SK-N-SH treated with all-trans-retinoic acid at 6 μM for 48 hours (cell line): ENCODE data around the gene ABTB1.

Experiments used
- ATAC-seq: fragments of 200-7000 bp; cut with Tn5 transposase; 3 replicates; pipeline ENCODE4 v1.9.1; 2020; ENCODE audit warnings: mild to moderate bottlenecking, moderate library complexity
- ARNTL ChIP-seq: fragments of 450-650 bp; formaldehyde crosslinking; IDR thresholded peaks from 2 replicates; pipeline ENCODE4 v1.5.0; 2020; ENCODE audit warnings: low read depth, mild to moderate bottlenecking, moderate library complexity, borderline replicate concordance
- BACH2 ChIP-seq: fragments of 250-450 bp; sonication (Bioruptor Pico); IDR thresholded peaks from 2 replicates; pipeline ENCODE4 v1.9.0; 2021; ENCODE audit warnings: mild to moderate bottlenecking, borderline replicate concordance
- CREB5 ChIP-seq: fragments of 250-450 bp; sonication (Bioruptor Pico); IDR thresholded peaks from 2 replicates; pipeline ENCODE4 v1.5.1; 2020; ENCODE audit warnings: low read depth, mild to moderate bottlenecking, moderate library complexity
- CSRNP3 ChIP-seq: fragments of 250-450 bp; sonication (Bioruptor Pico); IDR thresholded peaks from 2 replicates; pipeline ENCODE4 v1.5.1; 2021; ENCODE audit warnings: mild to moderate bottlenecking, moderate library complexity
- ESRRG ChIP-seq: fragments of 250-450 bp; sonication (Bioruptor Pico); IDR thresholded peaks from 2 replicates; pipeline ENCODE4 v1.6.1; 2021; ENCODE audit warnings: mild to moderate bottlenecking
- GLIS3 ChIP-seq: fragments of 250-450 bp; sonication (Bioruptor Pico); IDR thresholded peaks from 2 replicates; pipeline ENCODE4 v1.5.0; 2020; ENCODE audit warnings: mild to moderate bottlenecking, moderate library complexity
- OSR1 ChIP-seq: fragments of 250-450 bp; sonication (Bioruptor Pico); IDR thresholded peaks from 2 replicates; pipeline ENCODE4 v1.8.0; 2022; ENCODE audit warnings: moderate library complexity, mild to moderate bottlenecking, inconsistent platforms
- PATZ1 ChIP-seq: fragments of 250-450 bp; sonication (Bioruptor Pico); IDR thresholded peaks from 2 replicates; pipeline ENCODE4 v1.8.0; 2020; ENCODE audit warnings: mild to moderate bottlenecking, moderate library complexity, borderline replicate concordance
- POU6F1 ChIP-seq: fragments of 250-450 bp; sonication (Bioruptor Pico); IDR thresholded peaks from 2 replicates; pipeline ENCODE4 v1.8.0; 2021; ENCODE audit warnings: low read depth, mild to moderate bottlenecking, moderate library complexity, borderline replicate concordance
- PPARA ChIP-seq: fragments of 250-450 bp; sonication (Bioruptor Pico); IDR thresholded peaks from 2 replicates; pipeline ENCODE4 v1.5.0; 2020; ENCODE audit warnings: mild to moderate bottlenecking, borderline replicate concordance
- RARB ChIP-seq: fragments of 250-450 bp; sonication (Bioruptor Pico); IDR thresholded peaks from 2 replicates; pipeline ENCODE4 v1.8.0; 2021; ENCODE audit warnings: mild to moderate bottlenecking, moderate library complexity
- SNAI2 ChIP-seq: fragments of 250-450 bp; sonication (Bioruptor Pico); IDR thresholded peaks from 2 replicates; pipeline ENCODE4 v1.5.0; 2020; ENCODE audit warnings: mild to moderate bottlenecking, moderate library complexity
- TCF4 ChIP-seq: fragments of 250-450 bp; sonication (Bioruptor Pico); IDR thresholded peaks from 2 replicates; pipeline ENCODE4 v1.8.0; 2021; ENCODE audit warnings: mild to moderate bottlenecking, moderate library complexity, borderline replicate concordance
- TSHZ2 ChIP-seq: fragments of 250-450 bp; sonication (Bioruptor Pico); IDR thresholded peaks from 2 replicates; pipeline ENCODE4 v1.5.0; 2020; ENCODE audit warnings: mild to moderate bottlenecking, moderate library complexity
- ZC3H10 ChIP-seq: fragments of 250-450 bp; sonication (Bioruptor Pico); IDR thresholded peaks from 2 replicates; pipeline ENCODE4 v1.5.1; 2021; ENCODE audit warnings: mild to moderate bottlenecking, moderate library complexity
- ZFP3 ChIP-seq: fragments of 250-450 bp; sonication (Bioruptor Pico); IDR thresholded peaks from 2 replicates; pipeline ENCODE4 v1.5.0; 2020; ENCODE audit warnings: mild to moderate bottlenecking, moderate library complexity
- ZFP30 ChIP-seq: fragments of 450-650 bp; formaldehyde crosslinking; IDR thresholded peaks from 2 replicates; pipeline ENCODE4 v1.5.0; 2022; ENCODE audit warnings: mild to moderate bottlenecking, moderate library complexity
- ZNF565 ChIP-seq: fragments of 450-650 bp; formaldehyde crosslinking; conservative IDR thresholded peaks from 2 replicates; pipeline ENCODE4 v1.5.0; 2020; ENCODE audit warnings: low read depth, mild to moderate bottlenecking, moderate library complexity
- ZNF70 ChIP-seq: fragments of 450-650 bp; formaldehyde crosslinking; IDR thresholded peaks from 2 replicates; pipeline ENCODE4 v1.5.0; 2020; ENCODE audit warnings: mild to moderate bottlenecking, moderate library complexity
- ZNF8 ChIP-seq: fragments of 450-650 bp; formaldehyde crosslinking; IDR thresholded peaks from 2 replicates; pipeline ENCODE4 v1.5.0; 2020; ENCODE audit warnings: mild to moderate bottlenecking, moderate library complexity

The ABTB1 gene

GRCh38 chr3:127637971-127638370, 34.8 kb upstream of the ABTB1 start:
- ATAC-seq, result no peak
- no peak for TF ChIP-seq ZNF70 (CRISPR knock-in tag)
- TF ChIP-seq ZNF565, result no peak
- TF ChIP-seq ESRRG (CRISPR knock-in tag), result no peak
- TF ChIP-seq BACH2 (CRISPR knock-in tag), result no peak
- TF ChIP-seq CREB5 (CRISPR knock-in tag), result no peak
- no peak for TF ChIP-seq ZC3H10
- TF ChIP-seq ZFP3 (CRISPR knock-in tag), result no peak
- TF ChIP-seq, all 23 proteins: peak for 0

- TF ChIP-seq SNAI2 (no peak), CSRNP3 (CRISPR knock-in tag) (no peak), ZNF565 (no peak), GLIS3 (CRISPR knock-in tag) (no peak), ESRRG (CRISPR knock-in tag) (no peak), OSR1 (CRISPR knock-in tag) (no peak), ZFP30 (no peak), ARNTL (no peak), BACH2 (CRISPR knock-in tag) (no peak), ZFP3 (CRISPR knock-in tag) (no peak), POU6F1 (CRISPR knock-in tag) (no peak), ZC3H10 (no peak), CREB5 (CRISPR knock-in tag) (no peak), TCF4 (CRISPR knock-in tag) (no peak)
- TF ChIP-seq, all 23 proteins: peak for 0
- no peak for ATAC-seq
Observed at GRCh38 chr3:127639173-127640041, 33.3 kb upstream of the ABTB1 start.

GRCh38 chr3:127640042-127640355, 32.8 kb upstream of the ABTB1 start:
- no peak for ATAC-seq
- TF ChIP-seq PPARA (CRISPR knock-in tag), result no peak
- TF ChIP-seq CREB5 (CRISPR knock-in tag), result no peak
- no peak for TF ChIP-seq PATZ1
- TF ChIP-seq TSHZ2 (CRISPR knock-in tag), result no peak
- TF ChIP-seq ZNF70 (CRISPR knock-in tag), result no peak
- no peak for TF ChIP-seq BACH2 (CRISPR knock-in tag)
- no peak for TF ChIP-seq ZNF565
- TF ChIP-seq RARB (CRISPR knock-in tag), result no peak
- TF ChIP-seq OSR1 (CRISPR knock-in tag), result no peak
- TF ChIP-seq ZNF8 (CRISPR knock-in tag), result no peak
- TF ChIP-seq CSRNP3 (CRISPR knock-in tag), result no peak
- TF ChIP-seq GLIS3 (CRISPR knock-in tag), result no peak
- TF ChIP-seq SNAI2, result no peak
- no peak for TF ChIP-seq POU6F1 (CRISPR knock-in tag)
- no peak for TF ChIP-seq ZFP30
